ENCODE results near the gene SINHCAF.

The SINHCAF gene

DNA sequence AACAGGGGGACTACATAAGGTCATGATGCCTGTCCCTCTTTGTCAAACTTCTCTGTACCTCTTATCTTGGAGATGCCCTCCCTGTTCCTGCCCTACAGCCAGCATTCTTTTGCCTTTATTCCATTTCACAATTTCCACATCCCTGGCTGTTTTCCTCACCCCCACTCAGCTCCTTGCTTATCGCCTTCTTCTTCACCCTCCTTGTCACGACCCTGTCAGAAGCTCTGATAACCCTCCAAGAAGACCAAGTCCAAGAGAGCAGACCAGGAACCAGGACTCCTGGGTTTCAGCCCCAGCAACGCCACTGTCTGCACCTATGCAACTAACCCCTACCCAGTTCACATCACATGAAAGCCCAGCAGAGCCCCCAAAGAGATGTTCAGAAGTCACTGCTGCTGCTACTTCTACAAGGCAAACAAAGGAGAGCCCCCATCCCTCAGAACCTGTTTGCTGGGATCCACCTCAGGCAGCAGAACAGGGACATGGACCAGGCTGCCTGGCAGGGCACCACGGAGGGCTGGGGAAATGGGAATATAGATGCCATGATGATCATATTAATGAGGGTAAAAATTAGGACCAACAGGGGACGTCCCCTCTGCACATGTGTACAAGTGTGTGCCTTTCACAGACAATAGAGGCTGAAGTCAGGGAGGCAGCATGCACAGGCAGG, 92.8 kb downstream of the SINHCAF start:
- DNase-seq (ENCODE audit: low read depth) = no peak

DNA sequence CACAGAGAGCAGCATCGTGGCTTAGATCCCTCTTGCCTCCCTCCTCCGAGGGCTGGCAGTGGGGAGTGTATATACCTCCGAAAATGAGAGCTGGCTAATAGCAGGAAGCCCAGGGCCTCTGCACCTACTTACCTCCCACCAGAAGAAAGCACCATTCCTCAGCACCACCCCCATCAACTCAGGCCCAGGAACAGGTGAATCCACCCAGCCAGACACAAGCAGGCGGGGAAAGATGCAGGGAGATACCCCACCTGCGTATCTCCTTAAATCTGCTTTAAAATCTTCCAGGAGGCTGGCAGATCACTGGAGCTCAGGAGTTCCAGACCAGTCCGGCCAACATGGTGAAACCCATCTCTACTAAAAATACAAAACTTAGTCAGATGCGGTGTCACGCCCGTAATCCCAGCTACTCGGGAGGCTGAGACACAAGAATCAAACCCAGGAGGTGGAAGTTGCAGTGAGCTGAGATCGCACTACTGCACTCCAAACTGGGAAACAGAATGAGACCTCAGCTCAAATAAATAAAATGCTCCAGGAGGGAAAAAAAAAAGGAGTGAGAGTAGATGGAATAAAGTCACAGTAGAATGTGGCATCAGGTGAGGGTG, 93.5 kb downstream of the SINHCAF start:
- no peak for DNase-seq (ENCODE audit: low read depth)

DNA sequence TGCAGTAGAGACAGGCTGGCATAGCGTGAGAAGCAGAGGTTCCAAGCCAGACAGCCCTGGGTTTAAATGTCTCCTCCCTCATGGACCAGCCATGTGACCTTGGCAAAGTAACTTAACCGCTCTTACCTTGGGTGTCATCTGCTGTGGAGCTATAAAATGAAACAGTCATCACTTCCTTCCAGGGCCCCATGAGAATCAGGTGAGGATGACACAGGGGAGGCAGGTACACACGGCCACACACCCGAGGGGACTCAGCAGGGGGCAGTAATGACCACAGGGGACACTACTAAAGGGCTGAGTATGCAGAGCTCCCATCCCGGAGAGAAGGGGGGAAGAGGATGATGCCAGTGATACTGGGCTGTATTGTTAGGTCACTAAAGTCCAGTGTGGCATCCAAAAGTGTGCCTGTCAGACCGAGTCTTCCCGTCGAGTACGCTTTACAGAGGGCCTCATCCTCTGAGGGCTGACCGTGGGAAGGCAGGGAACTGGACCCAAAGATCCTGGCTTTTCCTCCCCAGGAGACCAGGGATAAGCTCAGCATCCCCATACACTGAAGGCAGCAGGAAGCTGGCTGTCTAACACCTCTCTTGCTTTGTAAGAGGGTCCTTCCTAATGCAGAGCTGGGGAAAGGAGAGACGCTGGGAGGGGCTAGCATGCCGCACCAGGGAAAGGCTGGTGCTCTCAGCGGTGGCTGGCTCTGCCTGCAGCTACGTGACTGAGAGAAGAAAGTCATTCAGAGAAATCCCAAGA, 94.2 kb downstream of the SINHCAF start:
- no peak for DNase-seq (ENCODE audit: low read depth)
